ENCODE data around the gene RNF112. TPM values are rescaled to one million over a fixed set of nuclear protein-coding genes. Genes with fewer than 3 reads are reported as not detected.
"Not testable (repeated sequence)": the region's sequence is repeated elsewhere in the genome, so short reads cannot be mapped to it uniquely, and the experiment has no call there.

Gene RNF112
- total and polyA plus RNA-seq, 2 experiments from 2014 or later = 0.79 to 1.2 TPM

- H3K36me3 ChIP-seq = no peaks in the 10 kb centered on the region
- no peak for TF ChIP-seq CTCF (IDR thresholded peaks at IDR 0.05; ENCODE audit: low read depth, low read length)
- H3K27ac ChIP-seq = no peak overlapping the region
- no peak for DNase-seq (ENCODE audit: low read depth in 1 of 2, low spot score in 1 of 2)
- H3K9me3 ChIP-seq (ENCODE audit: low read depth) = no peaks in the 10 kb centered on the region
- no peaks in the 10 kb centered on the region for H3K27me3 ChIP-seq
- H3K4me1 ChIP-seq (ENCODE audit: low read depth) = peaks cover 7% of the 10 kb centered on the region
- H3K4me3 ChIP-seq = no peak overlapping the region
Measured at GRCh38 chr17:19457830-19458271, 46.8 kb downstream of the RNF112 start.

- not testable (repeated sequence) for H3K4me1 ChIP-seq (ENCODE audit: low read depth); H3K36me3 ChIP-seq; H3K9me3 ChIP-seq (ENCODE audit: low read depth); DNase-seq (ENCODE audit: low read depth in 1 of 2, low spot score in 1 of 2); H3K27me3 ChIP-seq; H3K27ac ChIP-seq; H3K4me3 ChIP-seq
Measured at GRCh38 chr17:19458481-19458880, 47.4 kb downstream of the RNF112 start.

- H3K4me1 ChIP-seq (ENCODE audit: low read depth); H3K27me3 ChIP-seq; H3K4me3 ChIP-seq; DNase-seq (ENCODE audit: low read depth in 1 of 2, low spot score in 1 of 2); H3K36me3 ChIP-seq; H3K27ac ChIP-seq; H3K9me3 ChIP-seq (ENCODE audit: low read depth): not testable (repeated sequence)
Measured at GRCh38 chr17:19459018-19459655, 48.1 kb downstream of the RNF112 start.

- H3K27ac ChIP-seq = no peak overlapping the region
- no peak overlapping the region for H3K4me3 ChIP-seq
Measured at GRCh38 chr17:19460700-19461099, 49.7 kb downstream of the RNF112 start.

GRCh38 chr17:19461116-19461515 lies 50.1 kb downstream of the RNF112 start:
- DNase-seq (ENCODE audit: low read depth in 1 of 2, low spot score in 1 of 2) = no peak
- H3K36me3 ChIP-seq = no peaks in the 10 kb centered on the region
- no peaks in the 10 kb centered on the region for H3K27me3 ChIP-seq
- H3K4me1 ChIP-seq (ENCODE audit: low read depth) = peaks cover 7% of the 10 kb centered on the region
- no peaks in the 10 kb centered on the region for H3K9me3 ChIP-seq (ENCODE audit: low read depth)
- H3K27ac ChIP-seq = no peak overlapping the region
- no peak overlapping the region for H3K4me3 ChIP-seq
- TF ChIP-seq CTCF (IDR thresholded peaks at IDR 0.05; ENCODE audit: low read depth, low read length) = no peak

More at GRCh38 chr17:19460700-19461099, 49.7 kb downstream of the RNF112 start:
- TF ChIP-seq CTCF (IDR thresholded peaks at IDR 0.05; ENCODE audit: low read depth, low read length) = no peak
- no peak for DNase-seq (ENCODE audit: low read depth in 1 of 2, low spot score in 1 of 2)
- H3K27me3 ChIP-seq = no peaks in the 10 kb centered on the region
- H3K36me3 ChIP-seq = no peaks in the 10 kb centered on the region
- H3K9me3 ChIP-seq (ENCODE audit: low read depth) = no peaks in the 10 kb centered on the region
- H3K4me1 ChIP-seq (ENCODE audit: low read depth) = peaks cover 7% of the 10 kb centered on the region

- TF ChIP-seq CTCF (IDR thresholded peaks at IDR 0.05; ENCODE audit: low read depth, low read length) = no peak
- Histone ChIP-seq H3K9me3 (ENCODE audit: low read depth) (no peaks in the 10 kb centered on the region), H3K36me3 (no peaks in the 10 kb centered on the region), H3K4me3 (no peak overlapping the region), H3K27me3 (no peaks in the 10 kb centered on the region), H3K4me1 (ENCODE audit: low read depth) (peaks cover 7% of the 10 kb centered on the region), H3K27ac (no peak overlapping the region)
- no peak for DNase-seq (ENCODE audit: low read depth in 1 of 2, low spot score in 1 of 2)
Measured at GRCh38 chr17:19461681-19462080, 50.6 kb downstream of the RNF112 start.

GRCh38 chr17:19462456-19463035 lies 51.5 kb downstream of the RNF112 start:
- H3K27me3 ChIP-seq; H3K4me3 ChIP-seq; H3K27ac ChIP-seq; DNase-seq (ENCODE audit: low read depth in 1 of 2, low spot score in 1 of 2); H3K9me3 ChIP-seq (ENCODE audit: low read depth); H3K36me3 ChIP-seq; H3K4me1 ChIP-seq (ENCODE audit: low read depth): not testable (repeated sequence)
